GM21576 (cell line): Measurements from ENCODE around the gene CCNJ.
A peak's percentile ranks its signal among the peaks of the same experiment; 100 is the strongest.

Experiments used
- ATAC-seq: cut with Tn5 transposase; IDR thresholded peaks from one replicate; pipeline ENCODE4 v1.9.1; 2021; ENCODE audit warnings: mild to moderate bottlenecking, moderate library complexity; ENCODE audit not compliant: unreplicated experiment

The CCNJ gene

GRCh38 chr10:96053985-96054384, 10.6 kb downstream of the CCNJ start:
- no peak for ATAC-seq

GRCh38 chr10:96056787-96057186, 13.4 kb downstream of the CCNJ start:
- no peak for ATAC-seq

DNA sequence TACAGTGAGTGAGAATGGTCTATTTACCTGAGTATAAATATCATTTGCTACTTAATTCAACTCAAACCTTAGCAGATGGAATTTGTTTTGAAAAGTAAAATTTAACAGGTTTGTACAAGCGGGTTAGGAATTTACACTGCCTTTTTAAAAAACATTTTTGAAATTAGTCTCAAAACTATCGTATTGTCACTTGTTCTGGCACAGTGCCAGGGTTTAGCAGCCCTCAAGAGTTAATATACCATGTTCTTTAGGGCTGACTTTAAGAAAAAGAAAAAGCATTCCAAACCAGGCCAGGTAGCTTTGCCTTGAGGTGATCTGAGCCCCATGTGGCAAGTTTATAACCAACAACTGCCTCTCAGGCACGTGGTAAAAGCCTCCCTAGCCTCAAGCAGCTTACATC, 17.8 kb downstream of the CCNJ start:
- no peak for ATAC-seq

DNA sequence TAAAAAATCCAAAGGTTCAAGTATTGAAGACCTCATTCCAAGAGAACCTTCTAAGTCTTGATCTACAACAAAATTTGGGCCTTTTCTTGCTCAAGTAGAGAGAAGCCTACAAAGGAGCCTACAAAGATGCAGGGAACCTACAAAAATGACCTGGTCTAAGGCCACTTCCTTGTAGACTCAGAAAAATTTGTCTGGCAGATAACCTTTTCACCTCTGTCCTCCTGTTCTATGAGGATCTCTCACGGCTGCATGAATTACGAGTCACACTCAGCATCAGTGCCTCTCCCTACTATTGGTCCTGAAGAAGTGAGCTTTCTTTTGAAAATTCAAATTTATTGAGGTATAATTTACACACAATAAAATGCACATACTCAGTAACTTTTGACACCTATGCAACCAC, 29.3 kb downstream of the CCNJ start:
- ATAC-seq = no peak

GRCh38 chr10:96073722-96074121, 30.3 kb downstream of the CCNJ start:
- ATAC-seq = no peak

- no peak for ATAC-seq
Observed at GRCh38 chr10:96074776-96075175, 31.4 kb downstream of the CCNJ start.

- no peak for ATAC-seq
Observed at GRCh38 chr10:96075977-96076376, 32.6 kb downstream of the CCNJ start.

DNA sequence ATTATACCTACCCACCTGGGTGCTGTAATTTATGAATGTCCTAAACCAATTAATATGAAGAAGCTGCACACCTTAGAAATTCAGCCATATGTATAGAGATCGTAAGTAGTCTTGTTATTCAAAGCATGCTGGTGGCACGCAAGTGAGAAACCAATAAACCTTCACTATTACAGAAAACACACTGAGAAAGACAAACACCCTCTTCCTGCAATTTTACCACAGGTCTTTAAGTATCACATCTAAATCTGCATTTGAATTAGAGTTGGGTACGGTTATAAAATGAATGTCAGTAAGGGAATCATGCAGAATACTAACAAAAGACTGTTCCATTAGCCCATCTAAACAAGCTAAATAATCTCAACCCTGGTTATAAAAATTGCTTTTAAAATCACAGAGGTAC, 33.8 kb downstream of the CCNJ start:
- ATAC-seq = no peak

- no peak for ATAC-seq
Observed at GRCh38 chr10:96082153-96082552, 38.8 kb downstream of the CCNJ start.

DNA sequence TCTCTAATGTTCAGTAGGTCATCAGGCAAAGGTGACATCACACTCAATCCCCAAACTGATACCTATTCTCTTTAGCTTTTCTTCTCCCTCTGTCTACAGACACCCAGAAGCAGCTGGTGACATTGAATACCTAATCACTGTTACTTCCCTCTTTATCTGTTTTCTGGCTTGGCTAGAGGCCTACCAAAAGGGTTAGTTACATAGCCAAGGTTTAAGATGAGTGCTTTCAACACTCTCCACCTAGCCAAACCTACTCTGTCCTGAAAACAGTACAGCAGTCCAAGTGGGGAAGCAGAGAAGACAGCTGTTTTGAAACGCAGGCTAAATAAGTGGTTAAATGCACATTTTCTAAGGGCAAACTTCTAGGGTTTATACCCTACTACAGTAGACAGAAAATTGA, 39.4 kb downstream of the CCNJ start:
- ATAC-seq = no peak

GRCh38 chr10:96089116-96089515, 45.7 kb downstream of the CCNJ start:
- no peak for ATAC-seq

DNA sequence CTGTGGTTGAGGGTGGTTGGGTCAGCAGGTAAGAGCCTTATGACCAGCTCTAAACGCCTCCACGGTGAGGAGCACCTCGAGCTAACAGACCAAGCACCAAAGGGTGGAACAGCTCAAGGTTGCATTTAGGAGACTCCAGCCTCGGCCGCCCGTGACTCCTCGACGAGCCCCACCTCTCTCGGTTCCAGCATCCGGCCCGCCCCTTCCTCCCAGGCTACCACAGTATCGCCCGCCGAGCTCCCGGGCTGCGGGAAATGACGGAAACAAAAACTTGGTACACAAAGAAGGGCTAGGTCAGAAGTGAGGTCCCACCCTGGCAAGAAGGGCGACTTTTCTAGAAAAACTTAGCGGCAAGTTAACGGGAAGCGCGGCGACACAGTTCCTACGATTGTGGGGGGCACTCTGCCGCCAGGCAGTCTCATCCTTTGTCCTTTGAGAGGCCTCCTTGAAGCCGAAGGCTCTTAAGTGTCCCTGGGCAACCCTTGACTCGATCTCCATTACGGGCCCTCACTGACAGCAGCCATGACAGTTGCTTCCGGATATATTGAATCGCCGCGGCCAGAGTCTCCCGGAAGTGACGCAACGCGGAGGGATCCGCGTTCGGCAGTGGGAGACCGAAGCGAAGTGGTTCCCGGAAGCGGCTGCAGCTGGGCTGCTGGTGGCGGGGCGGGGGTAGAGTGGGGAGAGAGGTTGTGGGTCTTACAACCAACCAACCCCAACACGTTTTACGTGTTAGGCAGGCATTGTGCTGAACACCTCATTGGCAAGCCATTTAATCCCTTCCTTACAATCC, 46.5 kb downstream of the CCNJ start:
- ATAC-seq = peak; percentile 90

GRCh38 chr10:96090463-96090800, 47.0 kb downstream of the CCNJ start:
- ATAC-seq = no peak

DNA sequence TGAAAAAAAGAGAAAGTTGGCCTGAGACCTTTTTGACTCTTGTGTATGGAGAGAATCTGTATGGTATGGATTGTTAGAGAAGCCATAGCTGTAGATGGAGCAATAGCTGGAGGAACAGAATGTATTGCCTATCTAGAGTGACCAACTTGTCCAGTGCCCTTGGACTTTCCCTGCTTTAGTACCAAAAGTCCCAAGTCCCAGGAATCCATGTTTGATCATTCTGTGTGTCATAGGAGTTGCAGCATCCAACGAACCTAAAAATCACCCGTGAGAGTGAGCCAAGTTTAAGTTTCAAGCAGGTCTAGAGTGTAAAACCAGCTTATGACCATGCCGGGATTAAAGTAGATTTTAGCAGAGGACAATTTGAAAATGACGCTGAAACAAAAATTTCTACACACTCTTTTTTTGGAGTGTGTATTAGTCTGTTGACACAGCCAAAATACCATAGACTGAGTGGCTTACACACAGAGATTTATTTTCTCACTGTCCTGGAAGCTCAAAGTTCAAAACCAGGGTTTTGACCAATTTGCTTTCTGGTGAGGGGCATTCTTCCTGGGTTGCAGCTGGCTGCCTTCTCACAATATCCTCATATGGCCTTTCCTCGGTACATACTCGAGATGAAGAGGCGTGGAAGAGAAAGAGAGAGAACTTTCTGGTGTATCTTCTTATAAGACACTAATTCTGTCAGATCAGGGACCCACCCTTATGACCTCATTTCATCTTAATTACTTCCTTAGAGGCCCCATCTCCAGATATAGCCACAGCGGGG, 49.8 kb downstream of the CCNJ start:
- no peak for ATAC-seq

DNA sequence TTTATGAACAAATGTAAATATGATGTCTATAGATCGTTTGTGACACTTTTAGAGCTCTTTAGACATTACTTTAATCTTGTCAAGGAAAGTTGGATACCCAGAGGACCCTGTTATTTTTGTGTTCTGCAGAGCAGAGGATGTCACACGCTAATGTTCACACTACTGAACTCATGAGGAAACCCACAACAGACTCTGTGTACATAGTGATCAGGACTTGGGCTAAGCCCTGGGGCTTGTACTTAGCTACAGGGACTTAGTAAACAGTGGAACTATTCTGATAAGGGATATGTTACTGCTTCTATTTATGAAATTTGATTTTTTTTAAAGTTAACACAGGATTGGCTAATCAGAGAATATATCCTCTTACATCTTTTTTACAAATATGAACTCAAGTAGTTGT, 50.6 kb downstream of the CCNJ start:
- ATAC-seq = no peak

DNA sequence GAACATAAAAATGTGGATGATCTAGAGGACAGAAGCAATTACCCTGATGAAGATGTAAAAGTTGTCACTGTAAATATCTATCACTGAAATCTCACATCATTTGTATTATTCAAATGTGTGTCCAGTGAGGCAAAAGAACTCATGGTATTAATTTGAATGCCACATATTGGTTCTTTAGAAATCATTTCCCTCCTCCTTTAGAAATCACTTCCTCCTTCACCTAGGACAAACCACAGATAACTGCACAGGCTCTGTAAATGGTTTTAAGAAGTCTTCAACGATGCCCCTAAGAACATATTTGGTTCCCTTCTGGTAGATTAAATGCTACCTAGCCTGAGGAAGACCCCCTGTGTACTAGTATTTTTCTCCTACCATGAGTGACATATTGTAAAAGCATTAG, 53.6 kb downstream of the CCNJ start:
- no peak for ATAC-seq

- ATAC-seq = no peak
Observed at GRCh38 chr10:96097865-96098264, 54.5 kb downstream of the CCNJ start.

DNA sequence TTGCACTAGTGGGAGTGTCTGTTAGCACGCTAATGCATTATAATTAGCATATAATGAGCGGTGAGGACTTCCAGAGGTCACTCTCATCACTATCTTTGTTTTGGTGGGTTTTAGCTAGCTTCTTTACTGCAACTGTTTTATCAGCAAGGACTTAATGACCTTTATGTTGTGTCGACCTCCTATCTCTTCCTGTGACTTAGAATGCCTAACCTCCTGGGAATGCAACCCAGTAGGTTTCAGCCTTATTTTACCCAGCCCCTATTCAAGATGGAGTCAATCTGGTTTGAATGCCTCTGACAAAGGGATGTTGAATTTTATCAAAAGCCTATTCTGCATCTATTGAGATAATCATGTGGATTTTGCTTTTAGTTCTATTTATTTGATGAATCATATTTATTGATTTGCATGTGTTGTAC, 64.2 kb downstream of the CCNJ start:
- no peak for ATAC-seq
